SHP77 treated with DMSO at 0.1 percent for 48 hours (cell line): ENCODE results near the gene ADORA2A.

Source experiments
- DNase-seq: peaks from one replicate; lab custom pipeline; 2025; lab: John Stamatoyannopoulos, UW

ADORA2A gene

GRCh38 chr22:24433001-24433827 is 5.8 kb downstream of the ADORA2A start:
- DNase-seq = no peak

- no peak for DNase-seq
These were observed 6.5 kb downstream of the ADORA2A start for GRCh38 chr22:24433828-24434470.

- no peak for DNase-seq
These were observed 7.3 kb downstream of the ADORA2A start for GRCh38 chr22:24434471-24435322.

- no peak for DNase-seq
These were observed 7.9 kb downstream of the ADORA2A start for GRCh38 chr22:24435323-24435645.

- no peak for DNase-seq
These were observed 8.5 kb downstream of the ADORA2A start for GRCh38 chr22:24435861-24436371.

GRCh38 chr22:24436553-24436952 is 9.2 kb downstream of the ADORA2A start:
- no peak for DNase-seq

- no peak for DNase-seq
These were observed 9.7 kb downstream of the ADORA2A start for GRCh38 chr22:24437091-24437490.

GRCh38 chr22:24437741-24438328 is 10.4 kb downstream of the ADORA2A start:
- DNase-seq = no peak

- DNase-seq = no peak
These were observed 12.9 kb downstream of the ADORA2A start for GRCh38 chr22:24440270-24440717.

GRCh38 chr22:24440718-24441405 is 13.5 kb downstream of the ADORA2A start:
- DNase-seq = no peak

GRCh38 chr22:24441406-24442351 is 14.3 kb downstream of the ADORA2A start:
- no peak for DNase-seq

- DNase-seq = no peak
These were observed 14.9 kb downstream of the ADORA2A start for GRCh38 chr22:24442352-24442744.

GRCh38 chr22:24443668-24444067 is 16.3 kb downstream of the ADORA2A start:
- DNase-seq = no peak

- DNase-seq = no peak
These were observed 16.9 kb downstream of the ADORA2A start for GRCh38 chr22:24444251-24444650.

GRCh38 chr22:24444729-24445466 is 17.5 kb downstream of the ADORA2A start:
- no peak for DNase-seq

- no peak for DNase-seq
These were observed 18.3 kb downstream of the ADORA2A start for GRCh38 chr22:24445481-24446259.

GRCh38 chr22:24446260-24446611 is 18.8 kb downstream of the ADORA2A start:
- no peak for DNase-seq

GRCh38 chr22:24450610-24451009 is 23.2 kb downstream of the ADORA2A start:
- no peak for DNase-seq

- no peak for DNase-seq
These were observed 23.8 kb downstream of the ADORA2A start for GRCh38 chr22:24451162-24451561.
